Measurements from ENCODE around the gene PLA2G1B.

Gene PLA2G1B

GRCh38 chr12:120323772-120324171 lies 3.8 kb downstream of the PLA2G1B start:
- no peak for DNase-seq

- DNase-seq = no peak
These were observed 6.0 kb downstream of the PLA2G1B start for GRCh38 chr12:120321382-120322202.

GRCh38 chr12:120317224-120318105 lies 10.1 kb downstream of the PLA2G1B start:
- peak; percentile 100 for DNase-seq

- no peak for DNase-seq
These were observed 10.8 kb downstream of the PLA2G1B start for GRCh38 chr12:120316798-120317223.

- DNase-seq = no peak
These were observed 13.4 kb downstream of the PLA2G1B start for GRCh38 chr12:120314220-120314619.

- peak; percentile 78 to 85 for DNase-seq
These were observed 25.4 kb downstream of the PLA2G1B start, which contains the start of gene SIRT4 for GRCh38 chr12:120301962-120302815. Gene SIRT4 (plus strand): TSS chr12:120302321. CDS start chr12:120303562, 1,241 bp downstream.

- peak; percentile 51 to 78 for DNase-seq
These were observed 34.7 kb downstream of the PLA2G1B start, which contains the start of gene RNU4-1 for GRCh38 chr12:120292661-120293531. Gene RNU4-1 (minus strand): TSS chr12:120293237.

GRCh38 chr12:120292411-120292660 lies 35.2 kb downstream of the PLA2G1B start:
- DNase-seq = no peak

- peak; percentile 1 to 5 for DNase-seq
These were observed 36.8 kb downstream of the PLA2G1B start for GRCh38 chr12:120290609-120291305.

GRCh38 chr12:120287491-120287890 lies 40.1 kb downstream of the PLA2G1B start:
- DNase-seq = no peak

- no peak for DNase-seq
These were observed 40.6 kb downstream of the PLA2G1B start for GRCh38 chr12:120286768-120287490.

GRCh38 chr12:120284381-120284780 lies 43.2 kb downstream of the PLA2G1B start:
- DNase-seq = no peak

GRCh38 chr12:120283318-120283717 lies 44.3 kb downstream of the PLA2G1B start:
- DNase-seq = no peak

GRCh38 chr12:120278137-120279069 lies 49.2 kb downstream of the PLA2G1B start:
- DNase-seq = no peak

GRCh38 chr12:120276734-120277133 lies 50.8 kb downstream of the PLA2G1B start:
- no peak for DNase-seq
